ENCODE data around the gene RGS14. TPM values are rescaled to one million over a fixed set of nuclear protein-coding genes. Genes with fewer than 3 reads are reported as not detected.

The RGS14 gene
- total RNA-seq, 1 experiment from 2014 or later, result 11.9 TPM

- POLR2A ChIA-PET (ENCODE audit: unreplicated experiment), result interaction anchor here (0.5 to 0.7 kb wide), 5 partner anchors 22 to 141 kb away, joined by 3 to 5 read pairs (median 3); partner anchors contain the start of gene GRK6
- CTCF ChIA-PET, result interaction anchor here (0.6 to 3.9 kb wide), 9 partner anchors 15 to 96 kb away, joined by 3 to 53 read pairs (median 5); partner anchors contain the start of gene GRK6
- intact Hi-C loops (cut with micrococcal nuclease; ENCODE audit: unreplicated experiment), result loop anchor here (1.0 kb wide), 3 partner anchors 22 to 97 kb away; partner anchors contain the start of gene GRK6
Observed at GRCh38 chr5:177404641-177405179, 47.0 kb downstream of the RGS14 start.

GRCh38 chr5:177405312-177405711 lies 47.6 kb downstream of the RGS14 start:
- peaks cover 12% of the 10 kb centered on the region; the same call in 1 of the 2 replicates for H3F3A ChIP-seq (ENCODE audit: insufficient read depth, low read depth)
- no peaks in the 10 kb centered on the region for H3K27me3 ChIP-seq (ENCODE audit: insufficient read depth, low read depth)
- H3K27ac ChIP-seq, result no peak overlapping the region
- TF ChIP-seq CTCF (conservative IDR thresholded peaks at IDR 0.05) (no peak), EZH2 (IDR thresholded peaks at IDR 0.05; ENCODE audit: low read depth) (no peak)
- H3K9me3 ChIP-seq (ENCODE audit: insufficient read depth, low read depth), result no peaks in the 10 kb centered on the region
- intact Hi-C loops (cut with micrococcal nuclease; ENCODE audit: unreplicated experiment), result no loop called here
- no peak overlapping the region for H3K4me3 ChIP-seq
- H3K36me3 ChIP-seq (ENCODE audit: low read depth), result no peaks in the 10 kb centered on the region
- no peaks in the 10 kb centered on the region for H3K79me2 ChIP-seq (ENCODE audit: low read depth)
- POLR2A ChIA-PET (ENCODE audit: unreplicated experiment), result no interaction called here
- H2AFZ ChIP-seq, result no peak overlapping the region
- H3K9me2 ChIP-seq (ENCODE audit: insufficient read depth), result no peaks in the 10 kb centered on the region
- no TSS peak for BruUV-seq (replicated peaks)
- H3K4me1 ChIP-seq (replicated peaks; ENCODE audit: insufficient read depth), result peaks cover 3% of the 10 kb centered on the region; the same call in 1 of the 2 replicates
- no peaks in the 10 kb centered on the region for H4K20me1 ChIP-seq (ENCODE audit: insufficient read depth)
- H3K4me2 ChIP-seq, result no peak overlapping the region
- no peak for DNase-seq
- CTCF ChIA-PET, result interaction anchor here (0.6 to 3.9 kb wide), 3 partner anchors 15 to 36 kb away, joined by 3 to 53 read pairs (median 5); partner anchors contain the start of gene GRK6

More at GRCh38 chr5:177404641-177405179, 47.0 kb downstream of the RGS14 start:
- no TSS peak for BruUV-seq (replicated peaks)
- no peak overlapping the region for H3K27ac ChIP-seq
- H3K4me3 ChIP-seq, result peak overlapping the region; percentile 78
- no peaks in the 10 kb centered on the region for H4K20me1 ChIP-seq (ENCODE audit: insufficient read depth)
- no peaks in the 10 kb centered on the region for H3K9me2 ChIP-seq (ENCODE audit: insufficient read depth)
- H3K36me3 ChIP-seq (ENCODE audit: low read depth), result no peaks in the 10 kb centered on the region
- H3K4me1 ChIP-seq (replicated peaks; ENCODE audit: insufficient read depth), result peaks cover 3% of the 10 kb centered on the region; the same call in 1 of the 2 replicates
- peak overlapping the region; percentile 84 for H2AFZ ChIP-seq
- H3K79me2 ChIP-seq (ENCODE audit: low read depth), result no peaks in the 10 kb centered on the region
- H3K27me3 ChIP-seq (ENCODE audit: insufficient read depth, low read depth), result no peaks in the 10 kb centered on the region
- H3K9me3 ChIP-seq (ENCODE audit: insufficient read depth, low read depth), result no peaks in the 10 kb centered on the region
- no peak for DNase-seq
- H3F3A ChIP-seq (ENCODE audit: insufficient read depth, low read depth), result peaks cover 12% of the 10 kb centered on the region; the same call in 1 of the 2 replicates
- TF ChIP-seq EZH2 (IDR thresholded peaks at IDR 0.05; ENCODE audit: low read depth), result no peak
- TF ChIP-seq CTCF (conservative IDR thresholded peaks at IDR 0.05), result no peak
- H3K4me2 ChIP-seq, result peak overlapping the region; percentile 94

GRCh38 chr5:177405805-177406204 lies 48.1 kb downstream of the RGS14 start:
- H3K9me2 ChIP-seq (ENCODE audit: insufficient read depth), result no peaks in the 10 kb centered on the region
- POLR2A ChIA-PET (ENCODE audit: unreplicated experiment), result no interaction called here
- no peaks in the 10 kb centered on the region for H4K20me1 ChIP-seq (ENCODE audit: insufficient read depth)
- CTCF ChIA-PET, result interaction anchor here (0.7 kb wide), 1 partner anchor 40 kb away, joined by 3 read pairs; no protein-coding TSS in a partner anchor
- no peaks in the 10 kb centered on the region for H3K9me3 ChIP-seq (ENCODE audit: insufficient read depth, low read depth)
- peaks cover 12% of the 10 kb centered on the region; the same call in 1 of the 2 replicates for H3F3A ChIP-seq (ENCODE audit: insufficient read depth, low read depth)
- TF ChIP-seq CTCF (conservative IDR thresholded peaks at IDR 0.05), result no peak
- no peak for TF ChIP-seq EZH2 (IDR thresholded peaks at IDR 0.05; ENCODE audit: low read depth)
- no peak overlapping the region for H2AFZ ChIP-seq
- H3K27me3 ChIP-seq (ENCODE audit: insufficient read depth, low read depth), result no peaks in the 10 kb centered on the region
- no TSS peak for BruUV-seq (replicated peaks)
- no peaks in the 10 kb centered on the region for H3K36me3 ChIP-seq (ENCODE audit: low read depth)
- no peaks in the 10 kb centered on the region for H3K79me2 ChIP-seq (ENCODE audit: low read depth)
- H3K4me1 ChIP-seq (replicated peaks; ENCODE audit: insufficient read depth), result peaks cover 3% of the 10 kb centered on the region; the same call in 1 of the 2 replicates
- H3K4me2 ChIP-seq, result no peak overlapping the region
- intact Hi-C loops (cut with micrococcal nuclease; ENCODE audit: unreplicated experiment), result no loop called here
- no peak for DNase-seq
- no peak overlapping the region for H3K4me3 ChIP-seq
- H3K27ac ChIP-seq, result no peak overlapping the region

Measured in PC-9 (cell line).